ENCODE measurements around the gene AHRR. TPM values are rescaled to one million over a fixed set of nuclear protein-coding genes. Genes with fewer than 3 reads are reported as not detected.

AHRR gene
- total and polyA plus RNA-seq, 10 of the 15 experiments (the other 5 are each of a cell fraction or from before 2014, with no cell fraction given), result 0.90 to 35.2 (median 19.2) TPM

- TF ChIP-seq PRDM15 (CRISPR knock-in tag; IDR thresholded peaks at IDR 0.05), result no peak
- TF ChIP-seq KLF5 (IDR thresholded peaks at IDR 0.05; ENCODE audit: partially characterized antibody), result no peak
- TF ChIP-seq NR2F1 (conservative IDR thresholded peaks at IDR 0.05), result no peak
- TF ChIP-seq NRF1 (conservative IDR thresholded peaks at IDR 0.05; ENCODE audit: low read depth, low read length), result no peak
- TF ChIP-seq KAT2A (conservative IDR thresholded peaks at IDR 0.05; ENCODE audit: control insufficient read depth, low read depth, low read length), result no peak
- TF ChIP-seq ZNF687 (IDR thresholded peaks at IDR 0.05), result peak; percentile 36; the same call in 1 of the 2 replicates
- peak in 1 of 2 experiments; percentile 77; a peak in 2 of 4 replicates for TF ChIP-seq CEBPB (IDR thresholded peaks at IDR 0.05; ENCODE audit: borderline replicate concordance in 1 of 2, low read depth in 2 of 2, low read length in 2 of 2)
- peak; percentile 83 for TF ChIP-seq BCL3 (IDR thresholded peaks at IDR 0.05; ENCODE audit: borderline replicate concordance, insufficient read depth, low read depth, low read length, poor library complexity, severe bottlenecking)
- no peak for TF ChIP-seq CHD4 (IDR thresholded peaks at IDR 0.05)
- no peak for TF ChIP-seq CHD2 (IDR thresholded peaks at IDR 0.05; ENCODE audit: borderline replicate concordance, low read depth, low read length)
- no peak for TF ChIP-seq RBBP5 (conservative IDR thresholded peaks at IDR 0.05)
- no peak for TF ChIP-seq ELK1 (IDR thresholded peaks at IDR 0.05; ENCODE audit: low read depth, low read length)
- TF ChIP-seq NFXL1 (IDR thresholded peaks at IDR 0.05; ENCODE audit: borderline replicate concordance), result no peak
- peak; percentile 84 for TF ChIP-seq TCF3 (IDR thresholded peaks at IDR 0.05; ENCODE audit: borderline replicate concordance, insufficient read depth, low read depth, low read length)
- TF ChIP-seq ETV6 (conservative IDR thresholded peaks at IDR 0.05 in 1 of 2, IDR thresholded peaks at IDR 0.05 in 1 of 2; ENCODE audit: borderline replicate concordance in 1 of 2, low read depth in 1 of 2), result peak in 1 of 2 experiments; percentile 100; a peak in 2 of 4 replicates
- peak; percentile 89 for TF ChIP-seq BCL11A (IDR thresholded peaks at IDR 0.05; ENCODE audit: low read depth, low read length)
- no peak for TF ChIP-seq USF2 (IDR thresholded peaks at IDR 0.05; ENCODE audit: borderline replicate concordance, low read depth, low read length)
Measured at GRCh38 chr5:402615-403359, 81.3 kb downstream of the AHRR start (continued).

Measured in GM12878 (cell line).